22Rv1 (cell line): ENCODE measurements around the gene TMEM145.

ENCODE experiments used
- CTCF ChIP-seq: fragments of 450-650 bp; IDR thresholded peaks from 2 replicates; pipeline ENCODE4 v1.5.1; 2017; ENCODE audit warnings: mild to moderate bottlenecking
- ZFX ChIP-seq: fragments of 450-650 bp; IDR thresholded peaks from 2 replicates; pipeline ENCODE4 v1.6.1; 2017; ENCODE audit warnings: antibody characterized with exemption, borderline replicate concordance

DNA sequence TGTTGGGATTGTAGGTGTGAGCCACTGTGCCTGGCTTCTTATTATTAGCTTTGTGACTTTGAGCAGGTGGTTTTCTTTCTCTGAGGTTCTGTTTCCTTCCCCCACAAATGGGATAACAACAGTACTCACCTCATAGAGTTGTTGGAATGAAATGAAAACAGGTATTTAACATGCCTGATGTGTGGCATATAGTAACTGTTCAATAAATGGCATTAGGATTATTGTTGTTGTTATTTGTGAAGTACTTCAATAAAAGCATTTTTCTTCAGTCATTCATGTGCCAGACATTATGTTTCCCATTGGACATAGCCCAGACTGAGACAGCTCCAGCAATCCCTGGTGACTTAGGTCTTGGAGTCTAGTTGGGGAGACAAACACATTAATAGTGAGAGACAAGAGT lies 13.9 kb downstream of the TMEM145 start:
- TF ChIP-seq CTCF (no peak), ZFX (no peak)
